Stimulated activated CD4-positive, alpha-beta T cell treated with anti-CD3 and anti-CD28 coated beads, Interleukin-4, amount 100 ng/mL, for 48 hours (primary cell): Measurements from ENCODE around the gene NTN5.
"Not testable (repeated sequence)": the region's sequence is repeated elsewhere in the genome, so short reads cannot be mapped to it uniquely, and the experiment has no call there.

Experiments
- DNase-seq, 2 donors: peaks; one replicate each; pipeline ENCODE4 v3.0.0-alpha.2; 2020; ENCODE audit warnings: low read depth in 2 of 2

The NTN5 gene

DNA sequence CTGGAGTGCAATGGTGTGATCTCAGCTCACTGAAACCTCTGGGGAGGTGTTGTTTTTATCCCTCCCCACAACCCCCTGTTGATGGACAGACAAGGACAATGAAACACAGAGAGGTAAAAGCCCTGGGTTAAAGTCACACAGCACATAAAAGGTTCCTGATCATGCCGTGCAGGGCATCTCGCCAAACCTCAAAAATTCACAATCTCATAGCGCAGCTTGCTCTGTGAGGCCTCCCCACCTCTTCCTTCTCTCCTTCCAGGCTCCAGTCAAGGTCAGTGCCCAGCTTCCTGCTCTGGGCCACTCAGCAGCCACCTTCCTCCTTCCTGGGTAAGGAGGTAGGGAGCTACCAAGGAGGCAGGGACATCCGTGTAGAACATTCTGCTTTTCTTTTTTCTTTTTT lies 25.2 kb upstream of the NTN5 start:
- no peak for DNase-seq

- DNase-seq: no peak
Observed at GRCh38 chr19:48696353-48697010, 23.7 kb upstream of the NTN5 start.

GRCh38 chr19:48695743-48696352 lies 23.0 kb upstream of the NTN5 start, which contains the start of gene FUT2:
FUT2 (plus strand) TSS chr19:48695971; CDS start chr19:48702957, 6,986 bp downstream.
- no peak for DNase-seq

DNA sequence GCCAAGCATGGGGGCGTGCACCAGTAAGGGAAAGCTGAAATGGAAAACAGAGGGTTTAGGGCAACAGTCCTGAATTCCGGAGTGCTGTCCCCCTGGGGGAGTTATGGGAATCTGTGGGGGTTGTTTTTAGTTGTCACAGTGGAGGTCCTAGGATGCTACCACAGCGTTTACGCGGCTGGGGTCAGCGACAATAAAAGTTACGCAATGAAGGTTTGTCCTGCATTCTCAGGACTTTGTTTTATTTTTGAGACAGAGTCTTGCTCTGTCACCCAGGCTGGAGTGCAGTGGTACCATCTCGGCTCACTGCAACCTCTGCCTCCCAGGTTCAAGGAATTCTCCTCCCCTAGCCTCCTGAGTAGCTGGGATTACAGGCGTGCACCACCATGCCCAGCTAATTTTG lies 20.8 kb upstream of the NTN5 start:
- not testable (repeated sequence) for DNase-seq

DNA sequence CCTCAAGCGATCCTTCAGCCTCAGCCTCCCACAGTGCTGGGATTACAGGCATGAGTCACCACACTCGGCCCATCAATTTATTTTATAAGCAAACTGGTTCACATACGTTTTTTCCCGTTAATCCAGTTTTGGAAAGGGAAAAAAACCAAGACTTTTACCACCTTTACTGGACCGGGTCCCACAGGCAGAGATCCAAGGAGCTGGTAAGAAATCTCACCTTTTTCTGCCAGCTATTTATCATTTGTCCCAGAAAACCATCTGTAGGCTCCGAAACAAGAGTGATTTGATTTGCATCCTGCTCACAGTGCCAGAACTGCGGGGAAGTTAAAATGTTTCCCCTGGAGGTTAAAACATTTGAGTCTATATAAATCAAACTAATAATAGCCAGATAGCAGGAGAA lies 16.6 kb upstream of the NTN5 start:
- no peak for DNase-seq

GRCh38 chr19:48687776-48688175 lies 15.0 kb upstream of the NTN5 start:
- DNase-seq: no peak

DNA sequence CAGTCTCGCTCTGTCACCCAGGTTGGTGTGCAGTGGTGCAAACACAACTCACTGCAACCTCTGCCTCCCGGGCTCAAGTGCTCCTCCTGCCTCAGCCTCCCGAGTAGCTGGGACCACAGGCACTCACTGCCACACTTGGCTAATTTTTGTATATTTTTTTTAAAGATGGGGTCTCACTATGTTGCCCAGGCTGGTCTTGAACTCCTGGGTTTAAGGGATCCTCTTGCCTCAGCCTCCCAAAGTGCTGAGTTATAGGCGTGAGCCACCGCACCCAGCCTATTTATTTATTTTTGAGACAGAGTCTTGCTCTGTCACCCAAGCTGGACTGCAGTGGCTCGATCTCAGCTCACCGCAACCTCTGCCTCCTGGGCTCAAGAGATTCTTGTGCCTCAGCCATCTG lies 13.8 kb upstream of the NTN5 start:
- not testable (repeated sequence) for DNase-seq

GRCh38 chr19:48686088-48686487 lies 13.3 kb upstream of the NTN5 start:
- DNase-seq: no peak

DNA sequence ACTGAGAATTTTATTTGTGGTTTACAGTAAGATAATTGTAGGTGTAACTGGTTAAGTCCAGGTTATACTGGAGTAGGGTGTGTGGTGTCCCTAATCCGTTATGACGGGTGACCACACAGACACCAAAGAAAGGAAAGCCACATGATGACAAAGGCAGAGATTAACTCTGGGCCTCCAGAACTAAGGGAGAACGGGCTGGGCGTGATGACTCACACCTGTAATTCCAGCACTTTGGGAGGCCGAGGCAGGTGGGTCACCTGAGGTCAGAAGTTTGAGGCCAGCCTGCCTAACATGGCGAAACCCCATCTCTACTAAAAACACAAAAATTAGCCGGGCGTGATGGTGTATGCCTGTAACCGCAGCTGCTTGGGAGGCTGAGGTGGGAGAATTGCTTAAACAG lies 12.8 kb upstream of the NTN5 start:
- DNase-seq: no peak

- DNase-seq: peak; percentile 8 to 18
Observed at GRCh38 chr19:48683349-48683748, 10.5 kb upstream of the NTN5 start.

- no peak for DNase-seq
Observed at GRCh38 chr19:48681127-48681470, 8.3 kb upstream of the NTN5 start.

DNA sequence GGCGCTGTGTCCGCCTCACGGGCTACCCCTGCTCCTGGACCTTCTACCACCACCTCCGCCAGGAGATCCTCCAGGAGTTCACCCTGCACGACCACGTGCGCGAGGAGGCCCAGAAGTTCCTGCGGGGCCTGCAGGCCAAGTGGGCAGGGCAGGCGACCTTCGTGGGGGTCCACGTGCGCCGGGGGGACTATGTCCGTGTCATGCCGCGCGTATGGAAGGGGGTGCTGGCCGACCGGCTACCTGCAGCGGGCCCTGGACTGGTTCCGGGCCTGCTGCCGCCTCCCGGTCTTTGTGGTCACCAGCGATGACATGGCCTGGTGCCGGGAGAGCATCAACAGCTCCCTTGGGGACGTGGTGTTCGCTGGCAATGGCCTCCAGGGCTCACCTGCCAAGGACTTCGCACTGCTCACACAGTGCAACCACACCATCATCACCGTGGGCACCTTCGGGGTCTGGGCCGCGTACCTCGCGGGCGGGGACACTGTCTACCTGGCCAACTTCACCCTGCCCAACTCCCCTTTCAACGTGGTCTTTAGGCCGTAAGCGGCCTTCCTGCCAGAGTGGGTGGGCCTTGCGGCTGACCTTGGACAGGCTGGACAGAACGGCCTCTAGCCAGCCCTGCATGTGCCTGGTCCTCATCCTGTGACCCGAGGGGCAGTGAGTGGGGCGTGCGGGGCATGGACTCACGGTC lies 7.8 kb upstream of the NTN5 start:
- DNase-seq: no peak

DNA sequence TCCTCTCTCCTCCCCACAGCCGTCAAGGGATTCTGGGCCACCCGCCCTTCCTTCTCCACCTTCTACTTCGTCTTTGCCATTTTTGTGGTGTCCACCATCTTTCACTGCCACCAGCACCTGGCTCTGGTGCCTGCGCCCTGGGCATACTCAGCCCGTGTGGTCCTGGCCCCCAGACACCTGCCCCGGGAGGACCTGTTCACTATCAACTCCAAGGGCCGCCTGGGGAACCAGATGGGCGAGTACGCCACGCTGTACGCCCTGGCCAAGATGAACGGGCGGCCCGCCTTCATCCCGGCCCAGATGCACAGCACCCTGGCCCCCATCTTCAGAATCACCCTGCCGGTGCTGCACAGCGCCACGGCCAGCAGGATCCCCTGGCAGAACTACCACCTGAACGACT lies 7.2 kb upstream of the NTN5 start:
- DNase-seq: not testable (repeated sequence)

DNA sequence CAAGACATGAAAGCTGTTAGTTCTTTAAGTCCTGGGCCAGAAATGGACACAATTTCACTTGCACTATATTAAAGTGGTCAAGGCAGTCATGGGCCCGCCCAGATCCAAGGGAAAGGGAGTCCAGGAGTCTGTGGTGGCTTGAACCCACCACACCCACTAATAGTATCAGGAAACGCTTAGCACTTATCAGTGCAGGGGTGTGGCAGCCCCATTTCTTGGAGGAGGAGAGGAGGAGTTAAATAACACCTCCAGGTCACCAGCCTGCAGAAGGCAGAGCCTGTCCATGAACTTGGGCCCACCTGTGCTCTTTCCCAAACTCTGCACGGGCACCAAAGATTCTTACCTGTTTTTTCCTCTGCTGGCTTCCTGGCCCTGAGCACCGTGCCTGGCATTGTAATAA lies 5.4 kb upstream of the NTN5 start:
- DNase-seq: no peak

GRCh38 chr19:48676887-48677286 lies 4.1 kb upstream of the NTN5 start:
- no peak for DNase-seq

- no peak for DNase-seq
Observed at GRCh38 chr19:48676487-48676886, 3.7 kb upstream of the NTN5 start.

DNA sequence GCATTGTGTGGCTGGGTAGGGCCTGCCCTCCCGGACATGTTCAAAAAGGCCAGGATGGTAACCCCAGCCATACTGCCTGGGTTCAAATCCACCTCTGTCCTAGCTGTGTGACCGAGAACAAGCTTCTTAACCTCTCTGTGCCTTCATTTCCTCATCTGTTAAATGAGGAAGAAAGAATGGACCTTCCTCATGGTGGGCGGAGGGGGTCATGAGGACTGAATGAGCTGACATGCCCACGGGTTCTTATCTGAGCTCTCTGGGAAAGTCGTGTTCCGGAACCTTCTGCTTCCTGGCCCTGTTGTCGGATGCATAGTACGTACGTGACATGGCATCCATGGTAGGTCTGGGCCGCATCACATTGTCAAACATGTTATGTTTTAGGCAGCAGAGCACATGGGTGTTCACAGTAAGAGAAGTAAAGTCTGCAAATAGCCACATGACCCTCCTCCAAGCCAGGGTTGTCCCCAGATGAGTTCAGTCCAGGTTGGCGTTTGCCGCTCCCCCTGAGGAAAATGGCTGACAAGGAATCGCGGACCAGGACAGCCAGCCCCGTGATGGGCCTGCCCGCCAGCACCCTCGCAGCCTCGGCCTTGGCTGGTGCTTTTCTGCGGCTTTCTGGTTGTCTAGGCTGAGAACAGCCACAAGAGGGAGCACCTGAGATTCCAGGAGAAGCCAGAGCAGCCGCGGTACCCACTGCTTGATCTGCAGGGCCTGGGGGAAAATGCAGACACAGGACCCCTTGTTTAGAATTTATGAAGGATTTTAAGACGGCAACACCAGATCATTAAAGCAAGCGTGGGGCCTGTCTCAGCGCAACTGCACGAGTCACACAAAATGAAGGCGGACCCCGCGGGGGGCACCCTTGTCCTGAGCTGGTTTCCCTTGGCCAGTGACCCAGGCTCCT lies 2.4 kb upstream of the NTN5 start:
- peak; percentile 61 to 65 for DNase-seq

DNA sequence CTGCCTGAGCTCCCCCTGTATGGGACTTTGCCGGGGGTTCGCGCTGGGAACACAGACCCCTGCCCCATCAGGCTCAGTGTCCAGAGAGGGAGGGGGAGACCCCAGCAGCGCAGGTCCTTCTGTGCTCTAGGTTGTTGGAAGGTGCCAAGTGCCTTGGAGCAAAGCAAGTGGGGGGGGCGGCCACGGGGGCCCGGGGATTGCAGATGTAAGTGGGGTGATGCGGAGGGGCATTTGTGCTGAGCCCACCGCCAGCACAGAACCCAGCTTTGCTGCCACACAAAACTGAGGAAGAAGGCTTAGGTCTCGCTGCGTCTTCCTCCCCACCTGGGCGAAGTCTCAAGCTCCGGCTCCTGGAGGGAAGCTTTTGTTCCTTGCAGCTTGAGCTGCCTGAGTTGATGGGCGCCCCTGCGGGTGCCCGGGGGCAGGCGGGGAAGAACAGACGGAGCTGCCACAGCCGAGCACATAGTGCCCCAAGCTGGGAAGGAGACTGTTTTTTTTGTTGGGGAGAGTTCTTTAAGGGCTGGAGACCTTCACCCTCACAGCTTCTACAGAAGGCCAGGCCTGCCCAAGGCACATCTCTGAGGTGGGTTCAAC lies 1.5 kb upstream of the NTN5 start:
- no peak for DNase-seq

DNA sequence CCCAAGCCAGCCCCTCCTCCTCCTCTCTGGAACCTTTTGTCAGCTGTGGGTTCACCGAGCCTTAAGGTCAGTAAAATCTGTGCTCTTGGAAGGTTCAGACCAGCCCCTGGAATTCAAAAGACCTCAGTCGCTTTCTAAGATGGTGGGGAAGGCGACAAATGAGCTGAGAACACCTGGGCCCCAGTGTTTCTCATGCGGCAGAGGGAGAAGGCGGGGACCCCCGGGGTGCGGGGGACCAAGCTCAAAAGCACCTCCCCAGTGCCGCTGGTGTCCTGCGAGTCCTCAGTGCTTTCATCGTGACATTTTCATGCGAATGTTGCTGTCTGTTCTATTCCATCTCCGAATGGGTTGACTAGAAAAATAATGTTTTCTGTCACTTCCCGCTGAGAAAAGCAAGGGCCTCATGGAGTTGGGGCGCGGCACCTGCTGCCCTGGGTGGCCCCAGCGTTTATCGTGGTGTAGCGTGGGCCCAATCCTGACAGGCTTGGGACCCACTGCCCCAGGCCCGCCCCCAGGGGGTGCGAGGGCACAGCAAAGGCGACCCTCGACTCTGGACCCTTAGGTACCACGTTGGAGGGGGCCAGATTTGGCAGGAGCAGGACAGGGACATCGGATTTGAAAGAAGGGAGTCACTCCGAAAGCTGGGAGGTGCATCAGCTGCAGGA lies 751 bp upstream of the NTN5 start:
- no peak for DNase-seq

DNA sequence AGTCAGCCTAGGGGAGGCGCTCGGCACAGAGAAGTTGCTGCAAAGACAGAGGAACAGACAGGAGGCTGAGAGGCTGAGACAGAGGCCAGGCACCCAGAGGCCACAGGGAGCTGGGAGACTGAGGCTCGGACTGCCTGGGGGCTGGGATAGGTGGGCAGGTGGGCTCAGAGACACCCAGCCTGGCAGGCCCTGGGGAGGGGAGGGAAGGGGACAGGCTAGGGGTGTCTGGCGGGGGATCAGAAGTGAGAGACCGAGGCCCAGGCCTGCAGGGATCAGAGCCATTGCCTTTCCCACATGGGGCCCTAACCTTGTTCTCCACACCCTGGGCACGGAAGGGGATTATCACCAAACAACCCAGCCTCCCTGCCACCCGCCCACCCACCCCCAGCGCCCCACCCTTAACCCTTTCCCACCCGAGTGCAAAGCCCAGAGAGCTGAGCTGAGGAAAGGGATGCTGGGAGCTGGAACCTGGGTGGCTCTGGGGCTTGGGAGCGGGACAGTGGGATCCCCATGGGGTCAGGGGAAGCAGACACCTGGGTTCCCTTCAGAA lies 1.3 kb downstream of the NTN5 start:
- DNase-seq: no peak
